Medulla oblongata (tissue), 1 donor: ENCODE measurements around the gene PTPRD.
A peak's percentile ranks its signal among the peaks of the same experiment; 100 is the strongest.
"Not testable (repeated sequence)": the region's sequence is repeated elsewhere in the genome, so short reads cannot be mapped to it uniquely, and the experiment has no call there.

ENCODE experiments used
- DNase-seq: peaks from one replicate; pipeline ENCODE4 v3.0.0-alpha.2; 2015; ENCODE audit errors: extremely low spot score

The PTPRD gene

GRCh38 chr9:9016597-9016996, 1596.2 kb downstream of the PTPRD start:
- no peak for DNase-seq

GRCh38 chr9:9004810-9005209, 1608.0 kb downstream of the PTPRD start:
- DNase-seq = peak; percentile 49

DNA sequence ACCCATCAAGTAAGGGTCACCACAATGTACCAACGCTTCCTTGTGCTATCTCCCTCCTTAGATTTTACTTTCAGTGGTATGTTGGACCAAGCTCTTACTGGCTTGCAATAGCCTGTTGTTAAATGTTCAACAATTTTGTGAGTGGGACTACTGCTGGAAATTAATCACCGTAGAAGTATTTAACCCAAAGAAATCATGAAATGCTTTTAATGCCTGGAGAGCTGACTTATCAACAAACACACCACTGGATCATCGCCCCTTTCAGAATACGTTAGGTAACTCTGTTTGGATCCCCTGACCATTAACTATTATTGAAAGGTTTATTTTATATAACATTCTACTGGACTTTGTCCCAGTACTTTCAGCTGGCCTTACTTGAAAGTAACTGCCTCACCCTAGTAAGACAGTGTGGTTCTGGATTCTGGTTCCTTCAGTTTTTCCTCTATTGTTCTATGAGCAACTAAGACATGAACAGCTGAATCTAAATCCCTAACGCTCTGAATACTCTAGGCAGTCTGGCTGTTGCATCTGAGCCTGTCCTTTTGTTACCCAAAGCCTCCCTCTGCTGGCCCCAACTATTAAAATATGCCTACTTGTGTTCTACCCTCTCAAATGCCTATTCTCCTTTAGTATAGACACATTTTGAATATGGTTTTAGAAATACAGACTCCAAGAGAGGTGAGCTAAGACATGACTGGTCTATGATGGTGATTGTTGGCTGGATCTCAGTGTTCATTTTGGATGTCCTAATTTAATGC, 1609.8 kb downstream of the PTPRD start:
- peak; percentile 81 for DNase-seq

DNA sequence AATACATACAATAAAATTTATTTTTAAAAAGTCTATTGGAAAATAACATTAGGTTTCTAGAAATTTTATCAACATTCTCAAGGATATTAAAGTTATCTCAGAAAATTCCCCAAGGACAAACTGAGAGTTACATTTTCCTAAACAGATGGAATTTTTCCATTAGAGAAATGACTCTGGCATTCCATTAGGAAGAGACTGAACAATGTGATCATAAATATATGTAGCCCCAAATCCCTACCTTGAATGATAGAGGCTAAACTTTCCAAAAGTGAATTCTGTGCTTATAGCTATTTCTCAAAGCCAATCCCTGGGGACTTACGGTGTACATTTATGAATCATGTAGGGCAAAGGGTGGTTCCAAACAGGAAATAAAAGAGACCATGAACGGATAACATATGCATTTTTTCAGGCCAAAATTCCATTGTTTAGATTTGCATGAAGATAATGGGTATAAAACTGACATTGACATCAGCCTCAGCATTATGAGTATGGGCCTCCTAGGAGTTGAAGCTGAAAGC, 1632.2 kb downstream of the PTPRD start:
- no peak for DNase-seq

- no peak for DNase-seq
Observed at GRCh38 chr9:8978334-8978733, 1634.5 kb downstream of the PTPRD start.

GRCh38 chr9:8968350-8968749, 1644.5 kb downstream of the PTPRD start:
- not testable (repeated sequence) for DNase-seq

GRCh38 chr9:8963885-8964284, 1648.9 kb downstream of the PTPRD start:
- no peak for DNase-seq

GRCh38 chr9:8962084-8962483, 1650.7 kb downstream of the PTPRD start:
- DNase-seq = no peak

GRCh38 chr9:8961186-8961851, 1651.5 kb downstream of the PTPRD start:
- DNase-seq = no peak

- no peak for DNase-seq
Observed at GRCh38 chr9:8960254-8960653, 1652.5 kb downstream of the PTPRD start.

- DNase-seq = no peak
Observed at GRCh38 chr9:8958358-8958757, 1654.4 kb downstream of the PTPRD start.

DNA sequence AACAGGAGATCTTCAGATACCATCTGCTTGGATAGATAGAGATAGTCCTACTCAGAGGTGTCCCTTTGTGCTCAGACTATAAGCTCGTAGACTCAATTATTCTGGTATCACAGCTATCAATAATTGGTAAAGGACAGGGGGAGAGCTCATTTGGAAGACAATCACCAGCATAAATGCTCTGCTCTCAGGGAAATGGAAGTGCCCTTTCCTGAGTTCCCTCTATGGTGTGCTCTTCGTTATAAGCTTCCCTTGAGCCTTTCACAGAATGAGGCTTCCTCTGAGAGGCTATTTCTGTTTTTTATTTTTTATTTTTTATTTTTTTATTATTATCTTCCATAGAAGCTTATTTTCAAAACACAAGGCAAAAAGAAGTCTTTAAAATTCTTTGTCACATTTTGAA, 1657.5 kb downstream of the PTPRD start:
- no peak for DNase-seq

- no peak for DNase-seq
Observed at GRCh38 chr9:8946461-8946860, 1666.3 kb downstream of the PTPRD start.

DNA sequence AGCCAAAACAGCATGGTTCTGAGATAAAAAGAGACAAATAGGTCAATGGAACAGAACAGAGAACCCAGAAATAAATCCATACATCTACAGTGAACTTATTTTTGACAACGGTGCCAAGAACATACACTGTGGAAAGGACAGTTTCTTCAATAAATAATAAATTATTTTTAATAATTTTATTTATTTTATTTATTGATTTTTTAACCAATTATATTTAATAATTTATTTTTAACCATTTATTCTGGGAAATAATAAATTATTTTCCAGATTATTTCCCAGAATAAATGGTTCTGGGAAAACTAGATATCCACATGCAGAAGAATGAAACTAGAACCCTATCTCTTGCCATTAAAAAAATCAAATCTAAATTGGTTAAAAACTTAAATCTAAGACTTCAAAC, 1669.4 kb downstream of the PTPRD start:
- no peak for DNase-seq

DNA sequence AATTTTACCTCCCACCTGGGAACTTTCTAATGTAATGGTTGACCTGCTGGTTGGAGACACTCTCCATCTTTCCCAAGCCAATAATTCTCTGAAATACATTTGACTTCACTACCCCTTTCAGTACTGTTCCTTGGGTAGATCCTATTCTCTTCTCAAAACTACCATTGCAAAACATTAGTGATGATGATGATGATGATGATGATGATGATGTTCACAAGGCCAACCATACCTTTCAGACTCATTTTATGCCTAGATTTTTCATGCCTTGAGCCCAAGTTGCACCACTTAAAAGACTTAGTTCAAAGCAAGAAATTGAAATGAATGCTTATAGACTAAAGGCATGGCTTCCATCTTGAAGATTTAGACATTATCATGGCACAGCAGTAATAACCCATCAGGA, 1672.2 kb downstream of the PTPRD start:
- no peak for DNase-seq

DNA sequence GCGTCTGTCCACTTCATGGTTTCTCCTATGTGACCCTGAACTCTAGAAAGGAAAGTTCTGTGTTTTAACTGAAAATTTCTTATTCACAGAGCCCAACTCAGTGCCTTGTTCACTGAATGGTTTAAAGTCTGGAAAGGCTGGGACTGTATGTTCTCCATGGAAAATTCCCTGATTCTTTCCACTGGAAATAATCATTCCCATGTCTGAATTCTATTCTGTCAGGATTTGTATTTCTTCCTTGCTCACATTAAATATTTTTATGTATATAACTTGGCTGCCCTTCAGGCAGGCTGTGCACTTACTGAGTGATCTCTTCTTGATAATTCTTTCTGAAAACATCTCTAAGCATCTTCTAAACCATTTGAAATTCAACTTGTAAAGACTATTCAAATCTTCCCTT, 1686.3 kb downstream of the PTPRD start:
- no peak for DNase-seq

DNA sequence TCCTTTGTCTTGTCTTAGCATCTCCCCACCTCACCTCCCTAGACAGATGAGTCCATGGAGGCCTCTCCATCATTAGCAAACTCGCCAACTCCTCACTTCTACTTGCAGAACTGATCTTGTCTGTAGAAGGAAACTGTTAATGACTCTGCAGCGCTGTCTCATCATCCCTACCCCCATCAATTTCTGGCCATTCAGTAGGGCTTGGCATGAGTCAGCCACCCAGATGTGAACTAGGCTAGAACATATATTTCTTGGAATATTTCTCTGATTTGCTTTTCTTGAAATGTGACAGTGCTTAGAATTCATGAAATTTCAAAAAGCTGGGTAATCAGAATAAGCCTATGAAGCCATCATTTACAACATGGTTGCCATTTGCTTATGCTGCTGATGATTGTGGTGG, 1688.2 kb downstream of the PTPRD start:
- DNase-seq = no peak

DNA sequence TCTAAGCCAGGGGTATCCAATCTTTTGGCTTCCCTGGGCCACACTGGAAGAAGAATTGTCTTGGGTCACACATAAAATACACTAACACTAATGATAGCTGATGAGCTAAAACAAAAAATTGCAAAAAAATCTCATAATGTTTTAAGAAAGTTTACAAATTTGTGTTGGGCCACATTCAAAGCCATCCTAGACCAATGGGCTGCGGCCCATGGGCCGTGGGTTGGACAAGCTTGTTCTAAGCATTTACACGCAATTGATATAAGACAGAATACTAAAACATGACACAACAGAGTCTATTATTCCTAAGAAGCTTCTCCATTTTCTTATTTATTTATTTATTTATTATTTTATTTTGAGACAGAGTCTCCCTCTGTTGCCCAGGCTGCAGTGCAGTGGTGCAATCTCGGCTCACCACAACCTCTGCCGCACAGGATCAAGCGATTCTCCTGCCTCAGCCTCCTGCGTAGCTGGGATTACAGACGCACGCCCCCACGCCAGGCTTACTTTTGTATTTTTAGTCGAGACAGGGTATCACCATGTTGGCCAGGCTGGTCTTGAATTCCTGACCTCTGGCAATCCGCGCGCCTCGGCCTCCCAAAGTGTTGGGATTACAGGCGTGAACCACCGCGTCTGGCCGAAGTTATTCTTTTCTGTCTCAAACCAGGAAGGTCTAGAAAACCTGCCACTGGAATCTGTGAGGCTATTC, 1692.2 kb downstream of the PTPRD start:
- DNase-seq = not testable (repeated sequence)

- DNase-seq = no peak
Observed at GRCh38 chr9:8917956-8918739, 1694.7 kb downstream of the PTPRD start.

DNA sequence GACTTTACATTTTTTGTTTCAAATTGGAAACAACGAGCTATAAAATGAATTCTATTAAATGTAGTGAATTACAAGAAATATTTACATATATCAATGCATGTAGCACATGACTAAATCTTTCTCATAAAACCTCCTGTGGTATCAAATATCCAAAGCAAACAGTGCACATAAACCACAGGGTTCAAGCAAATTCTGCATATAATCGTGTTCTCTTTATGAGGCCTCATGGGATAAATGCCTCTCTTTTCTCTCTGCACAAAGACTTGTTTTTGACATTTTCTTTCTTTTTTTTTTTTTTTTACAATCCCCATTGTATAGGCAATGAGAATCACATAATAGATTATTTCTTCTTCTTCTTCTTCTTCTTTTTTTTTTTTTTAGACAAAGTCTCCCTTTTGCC, 1696.0 kb downstream of the PTPRD start:
- DNase-seq = peak; percentile 45

DNA sequence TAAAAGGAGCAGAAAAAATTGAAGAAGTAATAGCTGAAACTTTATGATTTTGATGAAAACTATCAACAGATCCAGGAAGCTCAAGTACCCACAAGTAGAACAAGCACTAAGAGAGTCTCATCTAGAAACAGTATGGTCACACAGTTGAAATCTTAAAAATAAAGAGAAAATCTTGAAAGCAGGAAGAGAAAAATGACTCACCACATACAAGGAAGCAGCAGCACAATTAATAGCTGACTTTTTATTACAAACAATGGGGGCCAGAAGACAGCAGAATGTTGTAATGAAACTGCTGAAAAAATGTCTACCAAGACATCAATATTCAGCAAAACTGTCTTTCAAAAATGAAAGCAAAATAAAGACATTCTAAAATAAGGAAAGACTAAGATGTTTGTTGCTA, 1704.9 kb downstream of the PTPRD start:
- no peak for DNase-seq

DNA sequence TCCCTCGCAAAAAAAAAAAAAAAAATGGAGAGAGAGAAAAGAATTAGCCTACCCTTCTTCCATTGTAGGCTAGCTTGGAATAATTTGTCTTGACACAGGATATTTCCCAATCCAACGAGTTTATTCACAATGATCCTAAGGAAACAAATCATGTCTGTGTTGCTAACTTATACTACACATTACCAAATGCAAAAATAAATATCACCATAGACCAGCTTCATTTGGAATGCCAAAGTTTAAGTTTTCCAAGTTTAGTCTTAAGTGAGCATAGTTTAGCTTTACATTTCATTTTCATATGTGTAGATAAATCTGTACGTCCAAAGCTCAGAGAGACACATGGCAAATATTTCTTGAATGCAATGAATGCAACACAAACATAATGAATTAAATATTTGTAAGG, 1707.1 kb downstream of the PTPRD start:
- DNase-seq = no peak
